DMS153 treated with DMSO at 0.1 percent for 48 hours (cell line): ENCODE data around the gene MSRB3.
"Not testable (repeated sequence)": the region's sequence is repeated elsewhere in the genome, so short reads cannot be mapped to it uniquely, and the experiment has no call there.

Experiments
- DNase-seq: peaks from one replicate; lab custom pipeline; 2025; ENCODE audit not compliant: unreplicated experiment; lab: John Stamatoyannopoulos, UW

The MSRB3 gene

GRCh38 chr12:65287426-65287825, 8.9 kb downstream of the MSRB3 start:
- DNase-seq: no peak

DNA sequence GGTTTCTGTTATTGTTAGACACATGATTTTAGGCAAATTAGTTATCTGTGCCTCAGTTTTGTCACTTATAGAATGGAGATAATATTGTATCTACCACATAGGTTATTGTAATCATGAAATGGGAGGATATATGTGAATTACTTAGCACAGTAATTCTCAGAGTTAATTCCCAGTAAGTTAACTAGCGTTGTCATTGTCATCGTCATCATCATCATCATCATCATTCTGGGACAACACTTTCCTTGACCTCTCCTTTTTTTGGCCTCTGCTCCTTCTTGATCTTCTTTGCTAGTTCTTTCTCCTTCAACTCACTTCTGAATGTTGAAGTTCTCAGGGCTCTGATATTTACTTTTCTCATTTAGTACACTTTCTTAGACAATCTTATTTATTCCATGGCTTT, 13.8 kb downstream of the MSRB3 start:
- DNase-seq: no peak

DNA sequence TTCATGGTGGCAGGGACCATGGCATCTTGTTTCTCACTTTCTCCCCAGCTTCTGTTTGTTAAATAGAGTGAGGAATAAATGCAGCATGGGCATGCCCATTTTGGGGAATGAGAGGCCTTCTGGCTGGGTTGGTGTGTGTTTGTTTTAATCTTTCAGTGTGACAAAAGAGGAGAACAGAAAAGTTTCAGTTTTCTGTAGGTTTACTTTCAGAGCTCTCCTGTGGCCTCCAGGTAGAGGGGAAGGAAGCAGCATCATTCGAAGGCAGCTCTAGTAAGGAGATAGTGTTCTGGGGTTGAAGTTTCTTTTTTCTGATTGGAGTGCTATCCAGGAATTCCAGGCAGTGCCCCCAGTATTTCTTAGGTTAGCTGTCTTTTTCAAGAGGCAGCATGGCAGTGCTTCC, 15.3 kb downstream of the MSRB3 start:
- no peak for DNase-seq

DNA sequence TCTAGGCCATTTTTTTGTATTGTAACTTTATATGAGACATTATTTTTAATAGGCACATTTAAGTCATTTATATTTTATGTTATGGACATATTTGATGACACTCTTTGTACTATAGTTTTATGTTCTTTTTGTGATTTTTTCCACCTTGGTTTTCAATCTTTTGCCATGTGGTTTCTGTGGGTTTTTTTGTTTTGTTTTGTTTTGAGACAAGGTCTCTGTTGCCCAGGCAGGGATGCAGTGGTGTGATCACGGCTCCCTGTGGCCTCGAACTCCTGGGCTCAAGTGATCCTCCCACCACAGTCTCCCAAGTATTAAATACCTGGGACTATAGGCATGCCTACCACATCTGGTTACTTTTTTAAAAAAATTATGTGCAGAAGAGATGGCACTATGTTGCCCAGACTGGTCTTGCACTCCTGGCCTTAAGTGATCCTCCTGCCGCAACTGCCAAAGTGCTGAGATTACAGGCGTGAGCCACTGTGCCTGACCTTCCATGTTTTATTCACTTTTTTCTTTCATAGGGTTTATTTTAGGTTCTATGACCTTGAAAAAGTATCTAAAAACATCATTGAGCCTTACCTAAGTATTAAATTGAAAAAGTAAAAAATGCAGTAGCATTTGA, 16.3 kb downstream of the MSRB3 start:
- no peak for DNase-seq

GRCh38 chr12:65296508-65297265, 18.2 kb downstream of the MSRB3 start:
- no peak for DNase-seq

DNA sequence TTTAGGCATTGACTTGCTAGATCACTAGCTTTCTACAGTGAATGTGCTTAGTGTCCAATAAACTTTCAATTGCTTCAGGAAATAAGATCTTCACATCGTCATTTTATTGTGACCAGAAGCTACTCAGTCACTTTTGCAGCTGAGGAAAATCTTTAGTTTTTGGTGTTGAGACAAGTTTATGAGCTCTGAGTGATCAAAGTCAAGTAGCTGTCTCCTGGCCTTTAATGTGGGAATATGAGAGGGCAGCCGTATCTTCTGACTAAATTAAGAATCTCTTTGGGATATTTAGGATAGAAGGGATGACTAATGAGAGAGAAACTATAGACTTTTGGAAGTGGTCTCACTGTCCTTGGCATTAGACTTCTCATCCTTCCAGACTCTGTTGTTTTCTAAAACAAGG, 21.6 kb downstream of the MSRB3 start:
- no peak for DNase-seq

- no peak for DNase-seq
These were observed 22.3 kb downstream of the MSRB3 start for GRCh38 chr12:65300679-65301349.

- no peak for DNase-seq
These were observed 24.4 kb downstream of the MSRB3 start for GRCh38 chr12:65302891-65303290.

GRCh38 chr12:65305346-65305950, 27.0 kb downstream of the MSRB3 start:
- DNase-seq: no peak

DNA sequence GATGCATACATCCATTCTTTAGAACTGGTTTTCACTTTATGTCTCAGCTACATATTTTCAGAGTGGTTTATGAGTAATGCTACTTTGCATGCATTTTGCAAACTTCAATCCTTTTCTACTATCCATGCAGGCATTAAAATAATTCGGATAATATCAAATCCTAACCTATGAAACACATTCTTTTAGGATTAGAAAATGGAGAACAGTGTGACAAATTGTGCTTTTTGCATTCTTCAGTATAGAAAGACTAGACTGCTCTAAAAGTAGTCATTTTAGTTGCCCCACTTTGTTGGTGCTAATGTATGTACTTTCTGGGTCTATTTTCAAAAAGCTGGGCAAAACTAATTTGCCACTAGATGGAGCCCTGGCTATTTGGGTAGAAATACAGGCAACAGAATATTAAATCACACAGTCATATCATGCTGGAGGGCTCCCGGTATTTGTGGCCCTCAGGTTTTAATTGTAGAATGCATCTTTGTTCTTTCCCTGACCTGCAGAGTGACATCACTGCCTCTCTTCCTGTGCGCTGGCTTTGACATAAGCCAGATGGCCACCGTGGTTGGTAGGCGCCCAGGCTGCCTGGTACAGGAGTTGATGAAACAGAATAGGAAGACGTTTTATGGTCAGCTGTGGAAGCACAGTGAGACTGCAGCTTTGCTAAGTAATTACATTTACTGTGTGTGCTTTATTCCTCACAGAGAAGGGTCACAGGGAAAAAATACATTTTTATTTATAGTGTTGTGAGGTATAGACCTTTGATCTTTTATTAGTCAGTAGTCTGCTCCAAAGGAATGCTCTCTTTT, 28.1 kb downstream of the MSRB3 start:
- DNase-seq: no peak

DNA sequence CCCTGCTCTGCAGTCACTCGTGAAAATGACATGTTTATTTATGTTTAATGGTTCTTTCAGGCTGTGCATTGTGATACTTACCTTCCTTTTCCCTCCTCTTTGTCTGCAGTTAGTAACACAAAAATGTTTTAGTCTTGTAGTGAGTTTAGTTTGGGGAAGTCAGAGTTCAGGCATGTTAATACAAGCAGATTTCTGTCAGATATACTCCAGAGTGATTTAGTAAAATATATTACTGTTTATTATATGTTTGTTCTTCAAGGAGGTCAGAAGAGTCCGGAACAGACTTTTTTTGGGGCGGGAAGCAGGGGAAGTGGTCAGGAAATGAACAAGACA, 28.7 kb downstream of the MSRB3 start:
- DNase-seq: no peak

DNA sequence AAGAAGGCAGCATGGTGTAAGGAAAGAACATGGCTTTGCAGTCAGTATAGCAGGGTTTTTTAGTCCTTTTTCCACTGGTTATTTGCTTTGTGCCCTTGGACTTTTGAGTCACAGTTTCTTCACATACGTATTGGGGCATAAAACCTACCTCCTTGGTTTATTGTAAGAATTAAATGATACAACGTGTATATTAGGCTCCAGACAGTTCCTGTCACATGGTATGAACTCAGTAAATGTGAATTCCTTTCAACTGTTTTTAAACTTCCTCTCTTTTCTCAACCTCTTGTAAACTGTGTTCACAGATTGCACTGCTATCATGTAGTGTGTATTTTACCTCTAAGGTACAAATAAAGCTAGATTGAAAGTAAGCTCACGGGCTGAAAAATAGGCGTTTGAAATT, 29.5 kb downstream of the MSRB3 start:
- DNase-seq: no peak

DNA sequence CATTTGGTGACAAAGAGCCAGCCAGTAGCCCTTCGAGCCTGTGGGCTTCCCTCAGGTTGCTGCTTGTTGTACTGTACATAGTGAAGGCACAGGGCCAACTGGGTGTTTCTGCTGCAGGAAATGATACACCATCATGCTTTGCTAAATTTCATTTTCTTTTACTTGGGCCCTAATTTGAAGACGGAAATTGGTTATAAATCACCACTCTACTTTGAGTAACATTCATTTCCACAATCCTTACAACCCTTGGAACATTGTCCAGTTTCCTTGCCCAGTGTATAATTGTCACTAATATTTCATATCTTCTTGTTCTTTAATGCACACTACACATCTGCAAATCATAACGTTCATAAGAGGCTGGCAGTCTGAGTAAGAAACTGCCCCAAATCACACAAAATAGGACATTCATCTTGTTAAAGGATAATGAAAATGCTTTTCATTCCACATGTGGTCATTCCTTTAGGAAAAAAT, 30.2 kb downstream of the MSRB3 start:
- no peak for DNase-seq

DNA sequence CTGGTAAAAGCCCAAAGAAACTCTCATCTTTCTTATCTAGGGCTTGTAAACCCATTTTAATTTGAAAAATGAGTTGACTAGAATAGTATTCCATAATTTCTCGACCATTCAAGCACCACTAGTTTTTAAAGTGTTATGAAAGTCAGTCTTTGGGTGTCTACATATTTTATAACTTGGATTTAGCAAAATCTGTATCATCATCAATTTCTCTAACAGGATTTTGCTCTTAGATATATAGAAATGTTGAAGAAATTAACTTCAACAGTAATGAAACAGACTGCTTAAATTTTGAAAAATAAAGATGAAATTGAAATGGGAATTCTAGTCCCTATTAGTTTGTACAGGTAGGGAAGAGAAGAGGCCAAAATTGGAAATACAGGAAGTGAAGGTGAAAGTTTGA, 32.8 kb downstream of the MSRB3 start:
- no peak for DNase-seq

- no peak for DNase-seq
These were observed 35.3 kb downstream of the MSRB3 start for GRCh38 chr12:65313719-65314317.

DNA sequence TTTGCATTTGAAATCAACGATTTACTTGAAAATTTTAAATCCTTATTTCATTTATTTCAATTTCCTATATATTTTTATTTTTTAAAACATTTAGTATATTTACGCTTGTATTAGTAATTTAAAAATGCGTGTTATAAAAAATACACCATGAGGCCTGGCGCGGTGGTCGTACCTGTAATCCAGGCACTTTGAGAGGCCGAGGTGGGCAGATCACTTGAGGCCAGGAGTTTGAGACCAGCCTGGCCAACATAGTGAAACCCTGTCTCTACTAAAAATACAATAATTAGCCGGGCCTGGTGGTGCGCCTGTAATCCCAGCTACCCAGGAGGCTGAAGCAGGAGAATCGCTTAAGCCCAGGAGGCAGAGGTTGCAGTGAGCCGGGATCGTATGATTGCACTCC, 36.8 kb downstream of the MSRB3 start:
- not testable (repeated sequence) for DNase-seq

- no peak for DNase-seq
These were observed 39.8 kb downstream of the MSRB3 start for GRCh38 chr12:65318186-65318685.

GRCh38 chr12:65319688-65320200, 41.3 kb downstream of the MSRB3 start:
- DNase-seq: no peak

DNA sequence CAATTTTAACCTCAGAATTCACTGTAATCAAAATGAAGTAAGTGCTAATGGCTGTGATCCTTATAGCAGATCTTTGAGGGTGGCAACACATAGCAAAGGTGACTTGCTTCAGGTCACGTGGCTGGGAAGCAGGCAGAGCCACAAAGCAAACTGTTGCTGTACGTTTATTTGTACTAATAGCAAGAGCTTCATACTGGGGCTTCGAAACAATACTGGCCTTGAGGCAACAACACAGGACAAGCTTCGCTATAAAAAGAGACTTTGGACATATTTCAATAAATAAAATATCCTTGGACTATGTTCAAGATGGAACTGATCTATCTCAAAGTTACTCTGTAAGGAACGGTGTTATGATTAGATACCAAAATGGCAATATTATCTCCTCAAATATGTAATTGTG, 44.6 kb downstream of the MSRB3 start:
- DNase-seq: no peak

GRCh38 chr12:65324056-65324455, 45.6 kb downstream of the MSRB3 start:
- DNase-seq: no peak
